Suprapubic skin (tissue), 4 donors: ENCODE data around the gene TLR8.

ENCODE experiments used
- EP300 ChIP-seq: sonication (generic); formaldehyde crosslinking; IDR thresholded peaks from one replicate; pipeline ENCODE4 v1.6.1; 2017; ENCODE audit warnings: antibody characterized with exemption
- POLR2A ChIP-seq, 2 donors: fragments of 450-650 bp; IDR thresholded peaks; one replicate each; pipeline ENCODE4 v1.6.1; 2017; ENCODE audit warnings: antibody characterized with exemption in 2 of 2, mild to moderate bottlenecking in 2 of 2, moderate library complexity in 2 of 2
- POLR2AphosphoS5 ChIP-seq, 3 donors: sonication (generic); formaldehyde crosslinking; IDR thresholded peaks; one replicate each; pipeline ENCODE4 v1.6.1; 2017; ENCODE audit warnings: antibody characterized with exemption in 3 of 3
- TF ChIP-seq, protein P1 (sequence below), 2 donors: fragments of 200-600 bp in 1 of 2; fragments of 450-650 bp in 1 of 2; sonication (generic) in 1 of 2; IDR thresholded peaks; one replicate each; pipeline ENCODE4 v1.5.1; 2016 to 2019; ENCODE audit warnings: antibody characterized with exemption in 2 of 2, mild to moderate bottlenecking in 1 of 2, moderate library complexity in 1 of 2

DNA sequence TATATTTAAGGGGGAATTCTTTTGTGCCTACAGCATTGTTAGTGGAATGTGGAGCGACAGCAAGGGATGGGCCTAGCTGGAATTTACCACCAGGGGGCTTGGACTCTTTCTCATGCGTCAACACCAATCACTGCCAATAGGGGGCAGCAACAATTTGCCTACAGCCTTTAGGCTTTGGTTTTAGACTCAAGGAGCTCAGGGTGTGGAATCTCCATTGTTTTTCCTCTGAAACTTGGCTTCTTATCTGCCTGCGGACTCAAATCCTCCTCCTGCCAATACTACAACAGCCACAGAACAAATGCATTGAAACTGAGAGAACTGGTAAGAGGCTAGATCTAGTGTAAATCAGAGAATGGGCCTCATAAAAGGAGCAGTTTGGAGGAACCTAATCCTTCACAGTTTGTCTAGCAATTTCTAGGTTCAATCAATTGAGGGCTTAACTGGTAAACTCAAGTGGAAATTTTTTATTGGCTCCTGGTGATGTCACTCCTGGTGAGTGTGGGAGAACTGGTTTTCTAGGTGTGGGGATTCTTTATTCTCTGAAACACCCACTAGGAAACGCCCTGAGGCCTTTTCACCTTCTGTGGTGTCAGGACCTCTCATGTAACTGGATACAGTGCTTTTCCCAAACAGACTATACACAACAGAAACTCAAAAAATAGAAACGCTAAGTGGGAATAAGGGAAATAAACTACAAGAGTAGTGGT lies 40.6 kb downstream of the TLR8 start:
- TF ChIP-seq POLR2AphosphoS5 (IDR thresholded peaks at IDR 0.05) = no peak
- TF ChIP-seq, protein P1, sequence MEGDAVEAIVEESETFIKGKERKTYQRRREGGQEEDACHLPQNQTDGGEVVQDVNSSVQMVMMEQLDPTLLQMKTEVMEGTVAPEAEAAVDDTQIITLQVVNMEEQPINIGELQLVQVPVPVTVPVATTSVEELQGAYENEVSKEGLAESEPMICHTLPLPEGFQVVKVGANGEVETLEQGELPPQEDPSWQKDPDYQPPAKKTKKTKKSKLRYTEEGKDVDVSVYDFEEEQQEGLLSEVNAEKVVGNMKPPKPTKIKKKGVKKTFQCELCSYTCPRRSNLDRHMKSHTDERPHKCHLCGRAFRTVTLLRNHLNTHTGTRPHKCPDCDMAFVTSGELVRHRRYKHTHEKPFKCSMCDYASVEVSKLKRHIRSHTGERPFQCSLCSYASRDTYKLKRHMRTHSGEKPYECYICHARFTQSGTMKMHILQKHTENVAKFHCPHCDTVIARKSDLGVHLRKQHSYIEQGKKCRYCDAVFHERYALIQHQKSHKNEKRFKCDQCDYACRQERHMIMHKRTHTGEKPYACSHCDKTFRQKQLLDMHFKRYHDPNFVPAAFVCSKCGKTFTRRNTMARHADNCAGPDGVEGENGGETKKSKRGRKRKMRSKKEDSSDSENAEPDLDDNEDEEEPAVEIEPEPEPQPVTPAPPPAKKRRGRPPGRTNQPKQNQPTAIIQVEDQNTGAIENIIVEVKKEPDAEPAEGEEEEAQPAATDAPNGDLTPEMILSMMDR (IDR thresholded peaks at IDR 0.05) = peak; percentile 66 to 96
- TF ChIP-seq POLR2A (IDR thresholded peaks at IDR 0.05) = no peak
- no peak for TF ChIP-seq EP300
